H1 (cell line): ENCODE results near the gene SUSD1. TPM values are rescaled to one million over a fixed set of nuclear protein-coding genes. Genes with fewer than 3 reads are reported as not detected.
A peak's percentile ranks its signal among the peaks of the same experiment; 100 is the strongest.

Source experiments
- CTCF ChIA-PET: fragments of 300-600 bp; sonication (Branson Sonifier 250); formaldehyde crosslinking; loops from one replicate; lab custom pipeline; 2021; ENCODE audit not compliant: partially characterized antibody; lab: Charles Lee
- POLR2A ChIA-PET: fragments of 300-600 bp; sonication (Branson Sonifier 250); formaldehyde crosslinking; loops from one replicate; lab custom pipeline; 2021; ENCODE audit warnings: inconsistent platforms; ENCODE audit not compliant: partially characterized antibody; lab: Charles Lee
- DNase-seq, 2 experiments: peaks; one replicate each; pipeline versions ENCODE4 v3.0.0 to v3.0.0-alpha.2; 2010 to 2022; ENCODE audit warnings: low spot score in 2 of 2, low read depth in 1 of 2, mixed read lengths in 1 of 2
- FAIRE-seq: peaks from 2 replicates; lab custom pipeline; 2011; peaks lifted over from hg19 to GRCh38; lab: Jason Lieb, UNC
- H2AFZ ChIP-seq: 2 replicates; pipeline ENCODE4 v1.8.1; 2012; ENCODE audit warnings: low read length, inconsistent platforms
- H2AK5ac ChIP-seq: 2 replicates; pipeline ENCODE4 v1.6.1; 2013; ENCODE audit warnings: low read depth, low read length
- H2BK120ac ChIP-seq: replicated peaks from 2 replicates; pipeline ENCODE3; 2013; ENCODE audit warnings: low read depth, low read length, inconsistent platforms
- H2BK12ac ChIP-seq: 2 replicates; pipeline ENCODE4 v1.6.1; 2013; ENCODE audit warnings: low read depth, low read length
- H2BK15ac ChIP-seq: 2 replicates; pipeline ENCODE4 v1.6.1; 2013; ENCODE audit warnings: low read length
- H2BK20ac ChIP-seq: 2 replicates; pipeline ENCODE4 v1.6.1; 2013; ENCODE audit warnings: low read length
- H2BK5ac ChIP-seq: 2 replicates; pipeline ENCODE4 v1.6.1; 2013; ENCODE audit warnings: low read depth, low read length
- H3K14ac ChIP-seq: 2 replicates; pipeline ENCODE4 v1.6.1; 2013; ENCODE audit warnings: inconsistent platforms; ENCODE audit not compliant: insufficient read length
- H3K18ac ChIP-seq: 2 replicates; pipeline ENCODE4 v1.6.1; 2013; ENCODE audit warnings: low read length; ENCODE audit errors: extremely low read depth
- H3K23ac ChIP-seq: 2 replicates; pipeline ENCODE4 v1.6.1; 2013; ENCODE audit warnings: inconsistent platforms; ENCODE audit not compliant: insufficient read length
- H3K23me2 ChIP-seq: 2 replicates; pipeline ENCODE4 v1.6.1; 2013; ENCODE audit warnings: low read depth, low read length
- H3K27ac ChIP-seq: 2 replicates; pipeline ENCODE4 v1.6.1; 2011; ENCODE audit warnings: low read depth, low read length, inconsistent platforms
- H3K27me3 ChIP-seq, 4 experiments: replicated peaks in 1 of 4; 1 replicate in 1 of 4; 2 replicates in 3 of 4; pipeline versions ENCODE4 v1.6.1 to v1.8.1; 2011 to 2013; ENCODE audit warnings: low read length in 3 of 4, mild to moderate bottlenecking in 3 of 4, inconsistent platforms in 2 of 4, mixed read lengths in 2 of 4, moderate library complexity in 1 of 4; ENCODE audit not compliant: control insufficient read depth in 3 of 4, insufficient read depth in 3 of 4; ENCODE audit errors: extremely low read depth in 1 of 4
- H3K36me3 ChIP-seq, 4 experiments: 2 replicates each; pipeline versions ENCODE4 v1.6.1 to v1.8.1; 2011 to 2013; ENCODE audit warnings: mild to moderate bottlenecking in 4 of 4, low read length in 3 of 4, moderate library complexity in 2 of 4, control low read depth in 1 of 4, inconsistent platforms in 1 of 4; ENCODE audit not compliant: insufficient read depth in 4 of 4, control insufficient read depth in 2 of 4
- H3K4ac ChIP-seq: replicated peaks from 2 replicates; pipeline ENCODE3; 2013; ENCODE audit warnings: low read length, low read depth, mixed read lengths, inconsistent platforms; ENCODE audit not compliant: insufficient read length
- H3K4me1 ChIP-seq, 4 experiments: replicated peaks in 1 of 4; 1 replicate in 1 of 4; 2 replicates in 3 of 4; pipeline versions ENCODE4 v1.6.1 to v1.8.1; 2011 to 2013; ENCODE audit warnings: low read length in 3 of 4, inconsistent platforms in 2 of 4, mixed read lengths in 1 of 4; ENCODE audit not compliant: insufficient read depth in 4 of 4, control insufficient read depth in 3 of 4
- H3K4me2 ChIP-seq, 2 experiments: 2 replicates each; pipeline versions ENCODE4 v1.6.1 to v1.8.1; 2011 to 2013; ENCODE audit warnings: low read depth in 2 of 2, low read length in 2 of 2, control low read depth in 1 of 2, inconsistent platforms in 1 of 2, mild to moderate bottlenecking in 1 of 2; ENCODE audit not compliant: insufficient read depth in 1 of 2
- H3K4me3 ChIP-seq, 4 experiments: fragments of 200-600, 300-600 bp in 1 of 4; sonication (generic), shearing (Covaris generic), sonication (Bioruptor Twin) in 1 of 4; 2 replicates each; pipeline versions ENCODE4 v1.5.1 to v1.8.1; 2011 to 2016; ENCODE audit warnings: low read length in 4 of 4, low read depth in 3 of 4, control low read depth in 2 of 4, inconsistent platforms in 2 of 4, mild to moderate bottlenecking in 2 of 4, mixed read lengths in 1 of 4, moderate library complexity in 1 of 4; ENCODE audit not compliant: insufficient read depth in 2 of 4; ENCODE audit errors: extremely low read depth in 1 of 4
- H3K56ac ChIP-seq: replicated peaks from 2 replicates; pipeline ENCODE3; 2013; ENCODE audit warnings: low read depth, mild to moderate bottlenecking, mixed read lengths, low read length, inconsistent platforms; ENCODE audit not compliant: insufficient read length
- H3K79me1 ChIP-seq: 2 replicates; pipeline ENCODE4 v1.6.1; 2013; ENCODE audit warnings: low read depth, low read length, control low read depth
- H3K79me2 ChIP-seq, 2 experiments: 2 replicates each; pipeline versions ENCODE4 v1.6.1 to v1.8.1; 2012 to 2013; ENCODE audit warnings: low read length in 2 of 2, mild to moderate bottlenecking in 2 of 2, inconsistent platforms in 1 of 2; ENCODE audit not compliant: insufficient read depth in 2 of 2, control insufficient read depth in 1 of 2
- H3K9ac ChIP-seq, 4 experiments: replicated peaks in 1 of 4; 1 replicate in 1 of 4; 2 replicates in 3 of 4; pipeline versions ENCODE4 v1.6.1 to v1.8.1; 2011 to 2013; ENCODE audit warnings: low read depth in 3 of 4, low read length in 3 of 4, control low read depth in 2 of 4, mild to moderate bottlenecking in 2 of 4, moderate library complexity in 2 of 4, inconsistent platforms in 1 of 4; ENCODE audit errors: extremely low read depth in 1 of 4
- H3K9me3 ChIP-seq, 2 experiments: 2 replicates each; pipeline versions ENCODE4 v1.6.1 to v1.8.1; 2012 to 2013; ENCODE audit warnings: mild to moderate bottlenecking in 2 of 2, moderate library complexity in 2 of 2, control low read depth in 1 of 2, inconsistent platforms in 1 of 2, low read depth in 1 of 2, low read length in 1 of 2, mixed read lengths in 1 of 2; ENCODE audit not compliant: insufficient read depth in 2 of 2
- H4K20me1 ChIP-seq, 2 experiments: replicated peaks in 1 of 2; 2 replicates each; pipeline versions ENCODE3 to v1.8.1; 2011 to 2013; ENCODE audit warnings: inconsistent platforms in 2 of 2, low read length in 2 of 2, mild to moderate bottlenecking in 1 of 2; ENCODE audit not compliant: insufficient read depth in 2 of 2, control insufficient read depth in 1 of 2
- H4K5ac ChIP-seq: 2 replicates; pipeline ENCODE4 v1.6.1; 2013; ENCODE audit warnings: low read length, low read depth, mixed read lengths, inconsistent platforms; ENCODE audit not compliant: insufficient read length
- H4K8ac ChIP-seq: 2 replicates; pipeline ENCODE4 v1.8.0; 2013; ENCODE audit warnings: mild to moderate bottlenecking, moderate library complexity, low read length, inconsistent platforms; ENCODE audit not compliant: insufficient read depth; ENCODE audit errors: extremely low read depth
- H4K91ac ChIP-seq: replicated peaks from 2 replicates; pipeline ENCODE3; 2013; ENCODE audit warnings: low read length, mixed read lengths, inconsistent platforms; ENCODE audit not compliant: insufficient read length
- CTBP2 ChIP-seq: IDR thresholded peaks from 2 replicates; pipeline ENCODE4 v1.7.0; 2011; ENCODE audit warnings: borderline replicate concordance, mild to moderate bottlenecking, moderate library complexity, mixed read lengths, low read length; ENCODE audit not compliant: insufficient read depth, insufficient read length
- EZH2 ChIP-seq: fragments of 200-600 bp; sonication (generic); IDR thresholded peaks from 2 replicates; pipeline ENCODE4 v1.7.1; 2012; ENCODE audit warnings: low read depth, mild to moderate bottlenecking, moderate library complexity, low read length, inconsistent platforms; ENCODE audit not compliant: severe bottlenecking
- GABPA ChIP-seq: IDR thresholded peaks from 2 replicates; pipeline ENCODE4 v1.6.1; 2011; ENCODE audit warnings: mild to moderate bottlenecking, low read length, moderate library complexity, borderline replicate concordance; ENCODE audit not compliant: insufficient read depth
- JUN ChIP-seq: IDR thresholded peaks from 2 replicates; pipeline ENCODE4 v1.6.1; 2011; ENCODE audit warnings: low read depth, mild to moderate bottlenecking, improper control_type of control experiment, low read length
- NRF1 ChIP-seq: IDR thresholded peaks from 2 replicates; pipeline ENCODE4 v1.6.1; 2011; ENCODE audit warnings: mild to moderate bottlenecking, low read depth, low read length, improper control_type of control experiment
- SUZ12 ChIP-seq: fragments of 200-600 bp; sonication (generic); IDR thresholded peaks from 2 replicates; pipeline ENCODE4 v1.6.1; 2012; ENCODE audit warnings: mild to moderate bottlenecking, inconsistent platforms, low read length, moderate library complexity, mixed read lengths
- TEAD4 ChIP-seq: IDR thresholded peaks from 2 replicates; pipeline ENCODE4 v1.6.1; 2012; ENCODE audit warnings: low read depth, low read length, inconsistent platforms, mixed read lengths
- ZNF274 ChIP-seq: IDR thresholded peaks from 2 replicates; pipeline ENCODE4 v1.7.0; 2012; ENCODE audit warnings: low read length, borderline replicate concordance; ENCODE audit errors: extremely low read depth
- WGBS, 2 experiments: shearing (Covaris generic) in 1 of 2; methylation state at CpG; one replicate each; pipeline versions ENCODE4 v1.1.6 to v1.1.7; 2013 to 2015; ENCODE audit warnings: low lambda C conversion rate in 2 of 2, mixed read lengths in 2 of 2, inconsistent platforms in 1 of 2, low coverage in 1 of 2, missing lambda C conversion rate in 1 of 2; ENCODE audit not compliant: insufficient replicate concordance in 2 of 2, insufficient coverage in 1 of 2, insufficient read length in 1 of 2; ENCODE audit errors: extremely low coverage in 1 of 2, missing lambda C conversion rate in 1 of 2; 5-methylcytosine and 5-hydroxymethylcytosine counted together
- polyA plus RNA-seq, 7 experiments: library from polyadenylated mRNA; depleted of rRNA in 3 of 7; stranded (reverse) in 5 of 7; unstranded in 2 of 7; fragments of >200 nt in 5 of 7; fragments of 200-250 nt in 2 of 7; gene quantifications; 1 replicate in 5 of 7; 2 replicates in 1 of 7; 4 replicates in 1 of 7; pipeline versions ENCODE4 v1.2.1 to v1.2.3, GENCODE V29; 2011 to 2013; ENCODE audit warnings: missing spikeins in 2 of 7, mixed read lengths in 2 of 7
- total RNA-seq: library from RNA; stranded (reverse); fragmentation: NEBNext Ultra II Directional; extraction: Animal tissue kit (Norgen Biotek cat#: 25700); gene quantifications from 2 replicates; pipeline ENCODE4 v1.2.1, GENCODE V29; 2021
- TF ChIP-seq, protein P1 (sequence below): IDR thresholded peaks from 2 replicates; pipeline ENCODE4 v1.6.1; 2011; ENCODE audit warnings: low read length, improper control_type of control experiment

Gene SUSD1
- total and polyA plus RNA-seq, 2 of the 8 experiments (the other 6 are each of a cell fraction or from before 2014, with no cell fraction given) = 2.8 to 7.2 TPM

DNA sequence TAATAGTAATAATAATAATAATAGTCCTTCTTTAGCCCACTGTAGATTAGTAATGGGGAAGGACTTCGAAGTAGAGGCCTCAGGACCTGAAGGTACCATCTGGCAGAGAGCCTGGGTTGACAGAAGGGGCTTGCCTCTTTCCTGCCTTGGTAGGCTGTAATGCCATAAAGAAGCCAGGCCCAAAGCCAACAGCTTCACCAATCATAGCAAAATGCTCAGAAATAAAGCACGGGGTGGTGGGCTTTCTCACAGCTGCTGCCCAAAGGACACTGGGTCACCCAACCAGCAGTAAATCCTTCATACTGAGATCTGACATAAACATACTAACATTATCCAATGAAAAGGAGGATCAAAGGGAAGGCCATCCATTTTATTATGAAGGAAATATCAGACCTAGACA is 70.7 kb downstream of the SUSD1 start:
- Histone ChIP-seq H3K4me2 (no peak overlapping the region), H2BK15ac (no peak overlapping the region), H2AK5ac (no peak overlapping the region), H2BK12ac (no peak overlapping the region), H4K5ac (no peak overlapping the region), H3K14ac (no peak overlapping the region), H3K4me1 (no peaks in the 10 kb centered on the region; a peak in 1 of 7 replicates), H3K9me3 (no peaks in the 10 kb centered on the region), H3K18ac (no peak overlapping the region), H3K79me1 (no peaks in the 10 kb centered on the region), H4K91ac (no peak overlapping the region), H4K8ac (no peak overlapping the region), H3K23me2 (no peaks in the 10 kb centered on the region), H3K4ac (no peak overlapping the region), H3K36me3 (no peaks in the 10 kb centered on the region), H2AFZ (no peak overlapping the region), H2BK120ac (no peak overlapping the region), H3K79me2 (no peaks in the 10 kb centered on the region), H3K27me3 (no peaks in the 10 kb centered on the region), H2BK20ac (no peak overlapping the region), H3K27ac (no peak overlapping the region), H2BK5ac (no peak overlapping the region), H4K20me1 (no peaks in the 10 kb centered on the region), H3K9ac (no peak overlapping the region), H3K56ac (no peak overlapping the region), H3K4me3 (no peak overlapping the region), H3K23ac (no peak overlapping the region)
- CTCF ChIA-PET = no interaction called here
- POLR2A ChIA-PET = interaction anchor here (0.9 kb wide), 1 partner anchor 9 kb away, joined by 3 read pairs; no protein-coding TSS in a partner anchor
- no peak for FAIRE-seq
- WGBS, 2 experiments = 82% methylated on average over 2 of the region's 2 CpGs; no CpG with 5 or more reads in 1 of the 2 experiments
- DNase-seq = peak in 1 of 2 experiments; percentile 10
- TF ChIP-seq, protein P1, sequence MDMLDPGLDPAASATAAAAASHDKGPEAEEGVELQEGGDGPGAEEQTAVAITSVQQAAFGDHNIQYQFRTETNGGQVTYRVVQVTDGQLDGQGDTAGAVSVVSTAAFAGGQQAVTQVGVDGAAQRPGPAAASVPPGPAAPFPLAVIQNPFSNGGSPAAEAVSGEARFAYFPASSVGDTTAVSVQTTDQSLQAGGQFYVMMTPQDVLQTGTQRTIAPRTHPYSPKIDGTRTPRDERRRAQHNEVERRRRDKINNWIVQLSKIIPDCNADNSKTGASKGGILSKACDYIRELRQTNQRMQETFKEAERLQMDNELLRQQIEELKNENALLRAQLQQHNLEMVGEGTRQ = no peak
- TF ChIP-seq SUZ12 (no peak), ZNF274 (no peak), CTBP2 (no peak), GABPA (no peak), JUN (no peak), TEAD4 (no peak), EZH2 (no peak), NRF1 (no peak)
